ENCODE measurements around the gene JMJD7. TPM values are rescaled to one million over a fixed set of nuclear protein-coding genes. Genes with fewer than 3 reads are reported as not detected.

The JMJD7 gene
- total and polyA plus RNA-seq, 2 donors (not counting 1 experiment from before 2014, with no cell fraction given): 33.4 to 43.9 TPM

- Mint-ChIP-seq H3K4me3 (no peak overlapping the region), H3K27ac (no peak overlapping the region), H3K27me3 (no peaks in the 10 kb centered on the region), H3K4me1 (peaks cover 18% of the 10 kb centered on the region), H3K9me3 (ENCODE audit: insufficient read depth) (no peaks in the 10 kb centered on the region)
- H3K9me3 ChIP-seq (ENCODE audit: control extremely low read depth in 1 of 3, control insufficient read depth in 2 of 3, insufficient read depth in 1 of 3, low read length in 2 of 3): peaks cover 0 to 3% (median 0%) of the 10 kb centered on the region in 3 donors
- peaks cover 3 to 9% of the 10 kb centered on the region in 2 donors for H3K4me1 ChIP-seq (ENCODE audit: control insufficient read depth in 2 of 2, insufficient read depth in 2 of 2, low read length in 2 of 2)
- intact Hi-C loops (cut with micrococcal nuclease): no loop called here
- H3K36me3 ChIP-seq (replicated peaks in 1 of 2; ENCODE audit: control extremely low read depth in 1 of 2, control insufficient read depth in 1 of 2, extremely low read depth in 1 of 2, insufficient read depth in 2 of 2, low read length in 1 of 2): peaks cover 2 to 13% of the 10 kb centered on the region in 2 experiments
- no peaks in the 10 kb centered on the region for H3K79me2 ChIP-seq (ENCODE audit: control insufficient read depth, insufficient read depth, low read length)
- no peak for ATAC-seq (ENCODE audit: low read depth)
- H3K4me2 ChIP-seq (replicated peaks; ENCODE audit: low read depth, low read length, poor library complexity, severe bottlenecking): no peak overlapping the region
- H2AFZ ChIP-seq (ENCODE audit: insufficient read depth, low read depth, low read length, poor library complexity, severe bottlenecking): no peak overlapping the region
- H3K4me3 ChIP-seq (ENCODE audit: control extremely low read depth in 1 of 5, extremely low read depth in 1 of 5, insufficient read depth in 1 of 5, low read depth in 2 of 5, low read length in 4 of 5): no peak overlapping the region
- H4K20me1 ChIP-seq (ENCODE audit: control insufficient read depth, insufficient read depth, low read length, poor library complexity, severe bottlenecking): no peaks in the 10 kb centered on the region
- WGBS (ENCODE audit: insufficient coverage): 90% methylated on average over 6 of the region's 9 CpGs
- no peak overlapping the region for H3K9ac ChIP-seq (ENCODE audit: low read length)
- no peak for TF ChIP-seq EZH2 (IDR thresholded peaks at IDR 0.05; ENCODE audit: borderline replicate concordance, insufficient read depth, low read depth, low read length, poor library complexity, severe bottlenecking)
- CTCF ChIA-PET: interaction anchor here (15.7 kb wide), 1 partner anchor 23 kb away, joined by 716 read pairs; the partner anchor contains the start of gene MAPKBP1
- POLR2A ChIA-PET: interaction anchor here (0.9 kb wide), 1 partner anchor 13 kb away, joined by 5 read pairs; no protein-coding TSS in a partner anchor
- DNase-seq: no peak
- no peaks in the 10 kb centered on the region for H3K27me3 ChIP-seq (replicated peaks in 1 of 4; ENCODE audit: control extremely low read depth in 1 of 4, control insufficient read depth in 3 of 4, insufficient read depth in 4 of 4, low read length in 3 of 4)
- no peak overlapping the region for H3K27ac ChIP-seq (ENCODE audit: low read length in 2 of 2)
These were observed 29.0 kb upstream of the JMJD7 start for GRCh38 chr15:41798607-41799487.

GRCh38 chr15:41799488-41799805 lies 28.4 kb upstream of the JMJD7 start:
- CTCF ChIA-PET: interaction anchor here (3.9 to 15.7 kb wide), 2 partner anchors 12 to 24 kb away, joined by 27 to 716 read pairs; partner anchors contain the start of gene MAPKBP1
- no peak overlapping the region for H3K27ac Mint-ChIP-seq

More at GRCh38 chr15:41799488-41799805, 28.4 kb upstream of the JMJD7 start:
- TF ChIP-seq, protein P1, sequence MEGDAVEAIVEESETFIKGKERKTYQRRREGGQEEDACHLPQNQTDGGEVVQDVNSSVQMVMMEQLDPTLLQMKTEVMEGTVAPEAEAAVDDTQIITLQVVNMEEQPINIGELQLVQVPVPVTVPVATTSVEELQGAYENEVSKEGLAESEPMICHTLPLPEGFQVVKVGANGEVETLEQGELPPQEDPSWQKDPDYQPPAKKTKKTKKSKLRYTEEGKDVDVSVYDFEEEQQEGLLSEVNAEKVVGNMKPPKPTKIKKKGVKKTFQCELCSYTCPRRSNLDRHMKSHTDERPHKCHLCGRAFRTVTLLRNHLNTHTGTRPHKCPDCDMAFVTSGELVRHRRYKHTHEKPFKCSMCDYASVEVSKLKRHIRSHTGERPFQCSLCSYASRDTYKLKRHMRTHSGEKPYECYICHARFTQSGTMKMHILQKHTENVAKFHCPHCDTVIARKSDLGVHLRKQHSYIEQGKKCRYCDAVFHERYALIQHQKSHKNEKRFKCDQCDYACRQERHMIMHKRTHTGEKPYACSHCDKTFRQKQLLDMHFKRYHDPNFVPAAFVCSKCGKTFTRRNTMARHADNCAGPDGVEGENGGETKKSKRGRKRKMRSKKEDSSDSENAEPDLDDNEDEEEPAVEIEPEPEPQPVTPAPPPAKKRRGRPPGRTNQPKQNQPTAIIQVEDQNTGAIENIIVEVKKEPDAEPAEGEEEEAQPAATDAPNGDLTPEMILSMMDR (IDR thresholded peaks at IDR 0.05): no peak
- no peak for TF ChIP-seq EZH2 (IDR thresholded peaks at IDR 0.05; ENCODE audit: borderline replicate concordance, insufficient read depth, low read depth, low read length, poor library complexity, severe bottlenecking)
- Histone ChIP-seq H4K20me1 (ENCODE audit: control insufficient read depth, insufficient read depth, low read length, poor library complexity, severe bottlenecking) (no peaks in the 10 kb centered on the region), H3K9ac (ENCODE audit: low read length) (no peak overlapping the region), H2AFZ (ENCODE audit: insufficient read depth, low read depth, low read length, poor library complexity, severe bottlenecking) (no peak overlapping the region), H3K4me1 (ENCODE audit: control insufficient read depth in 2 of 2, insufficient read depth in 2 of 2, low read length in 2 of 2) (peaks cover 3 to 9% of the 10 kb centered on the region in 2 donors), H3K36me3 (replicated peaks in 1 of 2; ENCODE audit: control extremely low read depth in 1 of 2, control insufficient read depth in 1 of 2, extremely low read depth in 1 of 2, insufficient read depth in 2 of 2, low read length in 1 of 2) (peaks cover 0 to 13% of the 10 kb centered on the region in 2 experiments), H3K4me2 (replicated peaks; ENCODE audit: low read depth, low read length, poor library complexity, severe bottlenecking) (no peak overlapping the region), H3K27ac (ENCODE audit: low read length in 2 of 2) (no peak overlapping the region), H3K4me3 (ENCODE audit: control extremely low read depth in 1 of 5, extremely low read depth in 1 of 5, insufficient read depth in 1 of 5, low read depth in 2 of 5, low read length in 4 of 5) (no peak overlapping the region), H3K79me2 (ENCODE audit: control insufficient read depth, insufficient read depth, low read length) (no peaks in the 10 kb centered on the region), H3K27me3 (replicated peaks in 1 of 4; ENCODE audit: control extremely low read depth in 1 of 4, control insufficient read depth in 3 of 4, insufficient read depth in 4 of 4, low read length in 3 of 4) (no peaks in the 10 kb centered on the region), H3K9me3 (ENCODE audit: control extremely low read depth in 1 of 3, control insufficient read depth in 2 of 3, insufficient read depth in 1 of 3, low read length in 2 of 3) (peaks cover 0 to 3% (median 0%) of the 10 kb centered on the region in 3 donors)
- DNase-seq (no peak), ATAC-seq (ENCODE audit: low read depth) (no peak)
- Mint-ChIP-seq H3K27me3 (no peaks in the 10 kb centered on the region), H3K4me3 (no peak overlapping the region), H3K9me3 (ENCODE audit: insufficient read depth) (no peaks in the 10 kb centered on the region), H3K4me1 (peaks cover 18% of the 10 kb centered on the region)
- intact Hi-C loops (cut with micrococcal nuclease): no loop called here
- WGBS (ENCODE audit: insufficient coverage): 54% methylated on average over 5 of the region's 5 CpGs
- POLR2A ChIA-PET: no interaction called here

All from B cell (primary cell).